GM18526 (cell line): ENCODE data around the gene SIK3.
A peak's percentile ranks its signal among the peaks of the same experiment; 100 is the strongest.

Experiments used
- POLR2A ChIP-seq: IDR thresholded peaks from 3 replicates; pipeline ENCODE4 v1.6.1; 2011; ENCODE audit not compliant: insufficient read length; ENCODE audit errors: extremely low read depth

The SIK3 gene

GRCh38 chr11:117098269-117099232 is at the start of gene SIK3:
SIK3 (minus strand) TSS chr11:117098428; CDS start chr11:117098415, 13 bp downstream.
- TF ChIP-seq POLR2A: peak; percentile 46

DNA sequence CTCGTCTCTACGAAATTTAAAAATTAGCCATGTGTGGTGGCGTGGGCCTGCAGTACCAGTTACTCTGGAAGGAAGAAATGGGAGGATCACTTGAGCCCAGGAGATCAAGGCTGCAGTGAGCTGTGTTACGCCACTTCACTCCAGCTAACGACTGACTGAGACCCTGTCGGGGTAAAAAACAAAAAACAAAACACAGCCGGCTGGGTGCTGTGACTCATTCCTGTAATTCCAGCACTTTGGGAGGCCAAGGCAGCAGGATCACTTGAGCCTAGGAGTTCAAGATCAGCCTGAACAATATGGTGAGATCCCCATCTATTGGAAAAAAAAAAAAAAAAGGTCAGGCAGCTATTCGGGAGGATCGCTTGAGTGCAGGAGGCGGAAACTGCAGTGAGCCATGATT is 48.3 kb upstream of the SIK3 start:
- no peak for TF ChIP-seq POLR2A

DNA sequence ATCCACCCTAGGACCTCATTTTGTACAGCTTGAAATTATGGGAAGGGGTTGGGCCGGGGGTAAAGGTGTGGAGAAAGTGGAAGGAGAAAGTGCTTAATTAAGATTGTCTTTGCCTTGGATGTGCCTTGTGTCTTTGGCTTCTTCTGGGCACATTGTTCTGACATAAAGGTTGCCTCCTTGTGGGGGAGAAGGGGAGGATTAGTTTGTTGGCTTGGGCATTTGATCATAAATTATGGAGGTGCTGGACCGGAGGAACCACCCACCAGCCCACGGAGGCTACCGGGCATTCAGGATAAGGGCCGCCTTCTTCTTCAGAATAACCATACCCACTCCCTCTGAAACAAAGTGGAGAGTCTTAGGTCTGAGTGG is 47.1 kb upstream of the SIK3 start:
- no peak for TF ChIP-seq POLR2A

DNA sequence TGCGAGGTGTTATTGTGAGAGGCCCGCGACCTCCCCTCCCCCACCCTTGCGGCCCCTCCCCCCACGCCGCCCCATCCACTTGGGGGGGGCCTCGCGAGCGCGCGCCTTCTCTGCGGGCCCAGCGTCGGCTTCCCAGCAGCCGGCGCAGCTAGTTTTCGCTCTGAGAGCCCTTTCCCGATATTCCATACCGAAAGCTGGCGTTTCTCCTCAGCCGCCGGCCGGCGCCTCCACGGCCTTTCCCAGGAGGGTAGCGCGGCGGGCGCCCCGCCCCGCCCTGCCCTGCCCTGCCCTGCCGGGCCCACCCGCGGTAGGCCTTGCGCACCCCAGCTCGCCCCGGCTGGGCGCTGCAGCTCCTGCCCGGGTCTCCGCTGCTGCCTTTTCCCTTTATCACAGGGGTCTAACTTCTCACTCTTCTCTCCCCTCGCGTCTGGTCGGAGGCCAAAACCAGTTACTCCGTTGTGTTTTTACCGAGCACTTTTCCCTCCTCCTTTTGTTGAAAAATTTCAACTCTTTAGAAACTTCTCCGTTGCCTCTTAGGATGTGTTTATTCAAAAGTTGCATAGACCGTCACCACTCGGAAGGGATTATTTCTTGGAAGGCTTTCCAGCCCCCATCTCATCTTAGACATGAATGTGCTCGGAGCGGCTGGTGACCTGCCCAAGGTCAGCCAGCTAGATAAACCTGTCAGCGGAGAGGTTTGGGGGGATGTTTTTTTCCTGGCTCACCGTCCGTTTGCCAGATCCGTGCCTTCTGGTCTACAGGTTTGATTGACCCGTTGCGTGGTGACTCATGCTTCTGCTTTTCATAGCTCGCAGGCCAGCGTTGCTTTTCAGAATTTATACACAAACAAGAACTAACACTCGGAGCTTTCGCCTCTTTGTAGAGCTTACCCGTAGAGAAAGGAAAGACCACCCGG is 46.5 kb upstream of the SIK3 start:
- no peak for TF ChIP-seq POLR2A

GRCh38 chr11:117143871-117144476 is 45.7 kb upstream of the SIK3 start, which contains the start of gene PAFAH1B2:
PAFAH1B2 (plus strand) TSS chr11:117144287; CDS start chr11:117152448, 8,161 bp downstream.
- TF ChIP-seq POLR2A: peak; percentile 85

GRCh38 chr11:117143390-117143789 is 45.2 kb upstream of the SIK3 start:
- no peak for TF ChIP-seq POLR2A

DNA sequence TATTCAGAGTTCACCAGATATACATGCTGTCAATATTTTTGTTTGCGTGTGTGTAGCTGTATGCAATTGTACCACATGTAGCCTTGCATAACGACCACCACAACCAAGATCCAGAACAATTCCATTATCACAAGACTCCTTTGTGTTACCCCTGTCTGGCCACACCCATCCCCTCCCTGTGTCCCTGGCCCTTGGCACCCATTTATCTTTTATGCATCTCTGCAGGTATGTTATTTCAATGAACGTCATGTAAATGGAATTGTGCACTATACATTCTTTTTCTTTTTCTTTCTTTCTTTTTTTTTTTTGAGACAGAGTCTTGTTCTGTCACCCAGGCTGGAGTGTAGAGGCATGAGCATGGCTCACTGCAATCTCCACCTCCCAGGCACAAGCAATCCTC is 36.2 kb upstream of the SIK3 start:
- TF ChIP-seq POLR2A: no peak

DNA sequence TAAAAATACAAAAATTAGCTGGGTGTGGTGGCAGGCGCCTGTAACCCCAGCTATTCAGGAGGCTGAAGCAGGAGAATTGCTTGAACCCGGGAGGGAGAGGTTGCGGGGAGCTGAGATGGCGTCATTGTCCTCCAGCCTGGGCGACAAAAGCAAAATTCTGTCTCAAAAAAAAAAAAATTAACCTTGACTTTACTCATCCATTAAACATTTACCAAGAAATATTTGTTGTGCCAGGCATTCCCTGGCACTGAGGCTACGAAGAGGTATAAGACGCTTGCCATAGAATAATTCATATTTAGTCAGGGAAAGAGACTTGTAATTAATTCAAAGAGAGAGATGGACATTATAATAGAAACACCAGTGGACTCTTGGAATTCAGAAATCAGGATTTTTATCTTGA is 32.7 kb upstream of the SIK3 start:
- TF ChIP-seq POLR2A: no peak

GRCh38 chr11:117128289-117128688 is 30.1 kb upstream of the SIK3 start:
- TF ChIP-seq POLR2A: no peak

GRCh38 chr11:117127171-117127901 is 29.1 kb upstream of the SIK3 start:
- no peak for TF ChIP-seq POLR2A

DNA sequence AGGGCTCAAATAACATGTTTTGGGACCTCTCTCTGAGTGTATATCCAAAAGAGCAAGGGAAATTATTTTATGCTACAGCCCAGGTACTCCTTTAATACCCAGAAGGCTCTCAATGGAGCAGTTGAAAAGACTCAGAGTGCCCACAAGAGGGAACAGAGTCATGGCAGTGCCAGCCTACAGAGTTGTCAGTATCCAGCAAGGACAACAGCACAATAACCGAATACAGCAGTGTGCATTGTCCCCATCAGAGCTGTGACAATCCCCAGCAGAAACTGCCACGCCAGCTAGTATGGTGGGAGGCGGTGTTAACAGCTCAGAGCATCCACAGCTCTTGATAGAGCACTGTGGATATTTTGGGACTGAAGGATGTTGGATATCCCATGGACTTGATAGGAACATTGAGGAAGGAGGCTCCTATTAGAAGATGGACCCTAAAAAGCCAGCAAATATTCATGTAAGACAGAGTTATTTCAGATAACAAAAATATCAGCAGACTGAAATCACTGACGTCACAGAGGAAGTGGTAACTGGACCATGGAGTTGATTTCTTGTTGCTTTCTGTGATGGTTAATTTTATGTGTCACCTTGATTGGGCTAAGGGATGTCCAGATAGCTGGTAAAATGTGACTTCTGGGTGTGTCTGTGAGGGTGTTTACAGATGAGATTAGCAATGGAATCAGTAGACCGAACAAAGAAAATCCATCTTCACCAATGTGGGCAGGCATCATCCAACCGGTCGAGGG is 28.2 kb upstream of the SIK3 start:
- TF ChIP-seq POLR2A: no peak

GRCh38 chr11:117122556-117122955 is 24.3 kb upstream of the SIK3 start:
- no peak for TF ChIP-seq POLR2A

- TF ChIP-seq POLR2A: no peak
Observed at GRCh38 chr11:117121176-117121575, 22.9 kb upstream of the SIK3 start.

DNA sequence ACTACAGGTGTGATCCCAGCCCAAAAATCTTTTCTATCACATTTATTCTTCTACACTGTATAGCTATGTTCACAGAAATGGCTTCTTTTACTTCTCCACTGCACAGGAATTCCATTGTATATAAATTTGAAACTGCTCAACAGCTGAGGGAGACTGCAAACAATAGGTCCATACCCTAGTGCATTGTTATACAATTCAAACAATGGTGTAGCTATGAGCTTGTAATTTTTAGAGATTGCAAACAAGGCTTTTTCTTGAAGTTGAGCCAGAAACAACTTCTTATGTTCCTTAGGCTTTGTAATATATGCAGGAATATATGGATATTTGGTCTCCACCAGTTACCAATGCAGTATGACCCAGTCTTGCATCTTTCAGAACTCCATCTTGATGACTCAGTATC is 19.5 kb upstream of the SIK3 start:
- TF ChIP-seq POLR2A: no peak
